GM21515 (cell line): ENCODE results near the gene TRIM9.
"Not testable (repeated sequence)": the region's sequence is repeated elsewhere in the genome, so short reads cannot be mapped to it uniquely, and the experiment has no call there.

ENCODE experiments used
- ATAC-seq: cut with Tn5 transposase; IDR thresholded peaks from one replicate; pipeline ENCODE4 v1.9.1; 2021; ENCODE audit not compliant: unreplicated experiment

TRIM9 gene

GRCh38 chr14:50967790-50968189 is 127.1 kb downstream of the TRIM9 start:
- ATAC-seq = no peak

- ATAC-seq = no peak
Observed at GRCh38 chr14:50967103-50967502, 127.8 kb downstream of the TRIM9 start.

- ATAC-seq = no peak
Observed at GRCh38 chr14:50964683-50965390, 130.1 kb downstream of the TRIM9 start.

GRCh38 chr14:50963919-50964318 is 131.0 kb downstream of the TRIM9 start:
- ATAC-seq = no peak

GRCh38 chr14:50961605-50962221 is 133.2 kb downstream of the TRIM9 start:
- no peak for ATAC-seq

GRCh38 chr14:50957296-50957695 is 137.6 kb downstream of the TRIM9 start:
- ATAC-seq = no peak

- ATAC-seq = not testable (repeated sequence)
Observed at GRCh38 chr14:50956421-50956820, 138.5 kb downstream of the TRIM9 start.

GRCh38 chr14:50955373-50956043 is 139.4 kb downstream of the TRIM9 start:
- no peak for ATAC-seq

- ATAC-seq = no peak
Observed at GRCh38 chr14:50954811-50955372, 140.0 kb downstream of the TRIM9 start.

GRCh38 chr14:50953502-50953901 is 141.4 kb downstream of the TRIM9 start:
- ATAC-seq = no peak

GRCh38 chr14:50951032-50951431 is 143.9 kb downstream of the TRIM9 start:
- no peak for ATAC-seq

GRCh38 chr14:50948205-50948604 is 146.7 kb downstream of the TRIM9 start:
- no peak for ATAC-seq

- no peak for ATAC-seq
Observed at GRCh38 chr14:50947446-50947845, 147.5 kb downstream of the TRIM9 start.

- no peak for ATAC-seq
Observed at GRCh38 chr14:50946234-50946935, 148.5 kb downstream of the TRIM9 start.

- ATAC-seq = peak; percentile 24
Observed at GRCh38 chr14:50944647-50945413, 150.1 kb downstream of the TRIM9 start.

- ATAC-seq = peak; percentile 78
Observed at GRCh38 chr14:50943943-50944646, 150.8 kb downstream of the TRIM9 start, which contains the start of gene PYGL. PYGL (minus strand) TSS chr14:50944483; CDS start chr14:50944403, 80 bp downstream.

GRCh38 chr14:50943261-50943942 is 151.5 kb downstream of the TRIM9 start:
- no peak for ATAC-seq

- ATAC-seq = not testable (repeated sequence)
Observed at GRCh38 chr14:50941638-50942037, 153.3 kb downstream of the TRIM9 start.

GRCh38 chr14:50941151-50941550 is 153.8 kb downstream of the TRIM9 start:
- ATAC-seq = no peak
